GM18508 (cell line): ENCODE results near the gene SLF2.

ENCODE experiments used
- ATAC-seq: cut with Tn5 transposase; IDR thresholded peaks from one replicate; pipeline ENCODE4 v1.9.1; 2021; ENCODE audit warnings: moderate number of reproducible peaks; ENCODE audit not compliant: insufficient read depth, unreplicated experiment

SLF2 gene

GRCh38 chr10:100934084-100934659, 21.4 kb downstream of the SLF2 start:
- no peak for ATAC-seq

- ATAC-seq = no peak
Measured at GRCh38 chr10:100939763-100940344, 27.1 kb downstream of the SLF2 start.

- ATAC-seq = no peak
Measured at GRCh38 chr10:100942229-100942628, 29.5 kb downstream of the SLF2 start.

GRCh38 chr10:100943508-100943907, 30.7 kb downstream of the SLF2 start:
- no peak for ATAC-seq

GRCh38 chr10:100945754-100946153, 33.0 kb downstream of the SLF2 start:
- no peak for ATAC-seq

- no peak for ATAC-seq
Measured at GRCh38 chr10:100948916-100949315, 36.2 kb downstream of the SLF2 start.

- ATAC-seq = no peak
Measured at GRCh38 chr10:100960251-100960650, 47.5 kb downstream of the SLF2 start.

GRCh38 chr10:100962351-100963080, 49.8 kb downstream of the SLF2 start:
- no peak for ATAC-seq

- ATAC-seq = no peak
Measured at GRCh38 chr10:100963826-100964225, 51.1 kb downstream of the SLF2 start.

- no peak for ATAC-seq
Measured at GRCh38 chr10:100965820-100966219, 53.1 kb downstream of the SLF2 start.

GRCh38 chr10:100966887-100967286, 54.1 kb downstream of the SLF2 start:
- ATAC-seq = no peak

GRCh38 chr10:100967332-100967731, 54.6 kb downstream of the SLF2 start:
- ATAC-seq = no peak

GRCh38 chr10:100968062-100968736, 55.4 kb downstream of the SLF2 start:
- ATAC-seq = no peak

GRCh38 chr10:100968863-100969186, 56.1 kb downstream of the SLF2 start:
- no peak for ATAC-seq

GRCh38 chr10:100969187-100970075, 56.7 kb downstream of the SLF2 start, which contains the start of gene SEMA4G:
Gene SEMA4G (plus strand): TSS chr10:100969504. CDS start chr10:100972913, 3,409 bp downstream.
- no peak for ATAC-seq

GRCh38 chr10:100970076-100970913, 57.5 kb downstream of the SLF2 start:
- no peak for ATAC-seq

GRCh38 chr10:100970914-100971811, 58.4 kb downstream of the SLF2 start:
- ATAC-seq = no peak

- no peak for ATAC-seq
Measured at GRCh38 chr10:100972115-100972903, 59.5 kb downstream of the SLF2 start.
